ENCODE measurements around the gene SESN2.

DNA sequence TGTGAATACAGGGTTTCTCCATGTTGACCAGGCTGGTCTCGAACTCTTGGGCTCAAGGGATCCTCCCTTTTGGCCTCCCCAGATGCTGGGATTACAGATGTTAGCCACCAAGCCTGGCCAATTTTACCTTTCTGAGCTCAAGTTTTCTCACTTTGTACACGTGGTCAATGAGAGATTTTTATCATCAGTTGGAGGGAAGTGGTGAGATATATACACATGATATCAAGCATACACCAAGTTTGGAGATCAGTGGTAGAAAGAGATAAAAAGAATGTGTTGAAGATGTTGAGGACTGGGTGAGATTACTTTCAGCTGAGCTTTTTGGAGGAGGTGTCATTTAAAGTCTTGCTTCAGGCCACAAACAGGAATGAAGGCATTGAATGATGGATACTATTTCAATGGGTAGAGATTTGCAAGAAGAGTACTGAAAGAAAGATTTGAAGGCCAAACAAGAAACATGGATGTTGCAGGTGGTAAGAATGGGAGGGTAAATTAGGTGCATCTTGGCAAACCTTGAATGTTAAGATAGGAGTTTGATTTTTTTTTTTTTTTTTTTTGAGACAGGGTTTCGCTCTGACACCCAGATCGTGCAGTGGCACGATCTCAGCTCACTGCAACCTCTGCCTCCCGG lies 3.0 kb upstream of the SESN2 start:
- TF ChIP-seq POLR2AphosphoS5 (IDR thresholded peaks at IDR 0.05; ENCODE audit: low read depth, low read length), result no peak
- no peak for TF ChIP-seq POLR2A (IDR thresholded peaks at IDR 0.05; ENCODE audit: low read depth, low read length)
- TF ChIP-seq TAF1 (IDR thresholded peaks at IDR 0.05; ENCODE audit: borderline replicate concordance, low read depth, low read length), result no peak

Measured in GM12892 (cell line).